ENCODE data around the gene TBC1D22A. TPM values are rescaled to one million over a fixed set of nuclear protein-coding genes. Genes with fewer than 3 reads are reported as not detected.

Gene TBC1D22A
- total and polyA plus RNA-seq, 9 of the 15 experiments (the other 6 are each of a cell fraction or from before 2014, with no cell fraction given) = 0.20 to 11.5 (median 5.2) TPM

GRCh38 chr22:47009304-47010101, 247.1 kb downstream of the TBC1D22A start (continued):
- TF ChIP-seq CBX3 (IDR thresholded peaks at IDR 0.05; ENCODE audit: borderline replicate concordance in 1 of 2, low read length in 2 of 2) = no peak
- TF ChIP-seq SP2 (IDR thresholded peaks at IDR 0.05; ENCODE audit: extremely low read depth, low read depth, low read length, poor library complexity, severe bottlenecking) = no peak
- no peak for TF ChIP-seq STAT5A (IDR thresholded peaks at IDR 0.05; ENCODE audit: borderline replicate concordance, low read length)
- no peak for TF ChIP-seq CHAMP1 (IDR thresholded peaks at IDR 0.05)
- no peak for TF ChIP-seq TCF7L2 (IDR thresholded peaks at IDR 0.05; ENCODE audit: low read depth, low read length)
- no peak for TF ChIP-seq PRDM10 (IDR thresholded peaks at IDR 0.05; ENCODE audit: partially characterized antibody)
- no peak for TF ChIP-seq ATF1 (CRISPR knock-in tag; IDR thresholded peaks at IDR 0.05)
- peak; percentile 87 for TF ChIP-seq ATF1 (tag; IDR thresholded peaks at IDR 0.05)
- no peak for TF ChIP-seq OTX1 (CRISPR knock-in tag; IDR thresholded peaks at IDR 0.05)
- no peak for TF ChIP-seq SP1 (CRISPR knock-in tag; IDR thresholded peaks at IDR 0.05)
- TF ChIP-seq CREB1 (IDR thresholded peaks at IDR 0.05) = peak; percentile 59; the same call in 1 of the 2 replicates
- peak; percentile 63 for TF ChIP-seq CREB1 (CRISPR knock-in tag; IDR thresholded peaks at IDR 0.05)
- no peak for TF ChIP-seq CBX5 (IDR thresholded peaks at IDR 0.05; ENCODE audit: borderline replicate concordance, low read depth)
- TF ChIP-seq RNF2 (IDR thresholded peaks at IDR 0.05) = no peak
- peak; percentile 85 for TF ChIP-seq CEBPB (tag; IDR thresholded peaks at IDR 0.05)
- no peak for TF ChIP-seq HNRNPLL (IDR thresholded peaks at IDR 0.05; ENCODE audit: low read depth, low read length, poor library complexity, severe bottlenecking)
- TF ChIP-seq ZKSCAN8 (CRISPR knock-in tag; IDR thresholded peaks at IDR 0.05) = no peak
- TF ChIP-seq SMAD3 (CRISPR knock-in tag; conservative IDR thresholded peaks at IDR 0.05) = no peak
- no peak for TF ChIP-seq NONO (IDR thresholded peaks at IDR 0.05; ENCODE audit: low read depth in 2 of 2, low read length in 1 of 2)
- TF ChIP-seq ELF2 (CRISPR knock-in tag; IDR thresholded peaks at IDR 0.05) = no peak
- TF ChIP-seq CXXC5 (CRISPR knock-in tag; IDR thresholded peaks at IDR 0.05) = no peak
- no peak for TF ChIP-seq HMGXB4 (CRISPR knock-in tag; IDR thresholded peaks at IDR 0.05)

Measured in K562 (cell line).